CD14-positive monocyte (primary cell): ENCODE data around the gene STX3. TPM values are rescaled to one million over a fixed set of nuclear protein-coding genes. Genes with fewer than 3 reads are reported as not detected.

Experiments
- DNase-seq, 3 donors: peaks; one replicate each; pipeline ENCODE4 v3.0.0-alpha.2; 2011 to 2022
- H2AFZ ChIP-seq: 2 replicates; pipeline ENCODE4 v1.6.0; 2012; ENCODE audit warnings: mild to moderate bottlenecking, low read depth, low read length, inconsistent platforms; ENCODE audit not compliant: insufficient read depth, poor library complexity, severe bottlenecking
- H3K27ac ChIP-seq, 2 donors: 1 replicate in 1 of 2; 2 replicates in 1 of 2; pipeline ENCODE4 v1.5.1; 2012 to 2013; ENCODE audit warnings: low read length in 2 of 2, control low read depth in 1 of 2, inconsistent platforms in 1 of 2, low read depth in 1 of 2, mild to moderate bottlenecking in 1 of 2
- H3K27me3 ChIP-seq, 2 donors: one replicate each; pipeline versions ENCODE4 v1.6.0 to v1.6.1; 2011 to 2013; ENCODE audit warnings: low read length in 2 of 2; ENCODE audit not compliant: control insufficient read depth in 2 of 2, insufficient read depth in 2 of 2
- H3K36me3 ChIP-seq, 2 donors: replicated peaks in 1 of 2; 1 replicate in 1 of 2; 2 replicates in 1 of 2; pipeline versions ENCODE4 v1.5.1 to v1.6.1; 2012 to 2013; ENCODE audit warnings: low read length in 2 of 2, control low read depth in 1 of 2, inconsistent platforms in 1 of 2, mild to moderate bottlenecking in 1 of 2; ENCODE audit not compliant: insufficient read depth in 2 of 2, control insufficient read depth in 1 of 2
- H3K4me1 ChIP-seq, 2 donors: 1 replicate in 1 of 2; 2 replicates in 1 of 2; pipeline versions ENCODE4 v1.5.1 to v1.6.1; 2012 to 2013; ENCODE audit warnings: low read length in 2 of 2, control low read depth in 1 of 2, inconsistent platforms in 1 of 2, mild to moderate bottlenecking in 1 of 2, moderate library complexity in 1 of 2; ENCODE audit not compliant: insufficient read depth in 2 of 2, control insufficient read depth in 1 of 2
- H3K4me2 ChIP-seq: replicated peaks from 2 replicates; pipeline ENCODE3; 2012; ENCODE audit warnings: low read length, moderate library complexity, mild to moderate bottlenecking; ENCODE audit not compliant: poor library complexity, severe bottlenecking; ENCODE audit errors: extremely low read depth
- H3K4me3 ChIP-seq, 3 experiments: fragments of 200-600 bp in 1 of 3; sonication (generic) in 1 of 3; replicated peaks in 1 of 3; 1 replicate in 2 of 3; 2 replicates in 1 of 3; pipeline ENCODE4 v1.5.1; 2011 to 2013; ENCODE audit warnings: low read length in 3 of 3, mild to moderate bottlenecking in 3 of 3, control low read depth in 2 of 3, low read depth in 2 of 3, inconsistent platforms in 1 of 3, moderate library complexity in 1 of 3
- H3K79me2 ChIP-seq: 2 replicates; pipeline ENCODE4 v1.6.0; 2012; ENCODE audit warnings: mild to moderate bottlenecking, control low read depth, inconsistent platforms, low read length, moderate library complexity; ENCODE audit not compliant: insufficient read depth
- H3K9ac ChIP-seq: 2 replicates; pipeline ENCODE4 v1.6.0; 2017; ENCODE audit warnings: low read length, mild to moderate bottlenecking; ENCODE audit not compliant: insufficient read depth, poor library complexity, severe bottlenecking
- H3K9me3 ChIP-seq, 2 donors: replicated peaks in 1 of 2; 1 replicate in 1 of 2; 2 replicates in 1 of 2; pipeline versions ENCODE4 v1.5.1 to v1.6.1; 2012 to 2013; ENCODE audit warnings: low read length in 2 of 2, control low read depth in 1 of 2; ENCODE audit not compliant: control insufficient read depth in 1 of 2, insufficient read depth in 1 of 2
- H4K20me1 ChIP-seq: 2 replicates; pipeline ENCODE4 v1.6.0; 2012; ENCODE audit warnings: mild to moderate bottlenecking, low read length, control low read depth, moderate library complexity; ENCODE audit not compliant: insufficient read depth
- H3K27ac Mint-ChIP-seq, 7 donors: one replicate each; pipeline ENCODE4 v1.8.0; 2020; ENCODE audit warnings: mild to moderate bottlenecking in 7 of 7, mixed read lengths in 7 of 7, moderate library complexity in 6 of 7, inconsistent platforms in 2 of 7
- H3K27me3 Mint-ChIP-seq, 3 donors: one replicate each; pipeline ENCODE4 v1.8.0; 2021 to 2022; ENCODE audit warnings: low read depth in 3 of 3, mild to moderate bottlenecking in 3 of 3, mixed read lengths in 3 of 3, moderate library complexity in 3 of 3, inconsistent platforms in 1 of 3
- H3K36me3 Mint-ChIP-seq, 2 donors: one replicate each; pipeline ENCODE4 v1.8.0; 2020; ENCODE audit warnings: mixed read lengths in 2 of 2, inconsistent platforms in 1 of 2, mild to moderate bottlenecking in 1 of 2
- H3K4me1 Mint-ChIP-seq: one replicate; pipeline ENCODE4 v1.8.0; 2020; ENCODE audit warnings: mild to moderate bottlenecking, mixed read lengths
- H3K4me3 Mint-ChIP-seq, 2 donors: one replicate each; pipeline ENCODE4 v1.8.0; 2020; ENCODE audit warnings: mild to moderate bottlenecking in 2 of 2, mixed read lengths in 2 of 2, moderate library complexity in 1 of 2
- H3K9me3 Mint-ChIP-seq, 7 donors: one replicate each; pipeline ENCODE4 v1.8.0; 2020 to 2022; ENCODE audit warnings: mixed read lengths in 7 of 7, mild to moderate bottlenecking in 6 of 7, moderate library complexity in 6 of 7, inconsistent platforms in 2 of 7
- CTCF ChIP-seq: fragments of 200-600 bp; IDR thresholded peaks from one replicate; pipeline ENCODE4 v1.8.0; 2022; ENCODE audit warnings: antibody characterized with exemption, mild to moderate bottlenecking
- WGBS: methylation state at CpG from one replicate; pipeline ENCODE4 v1.1.5; 2013; ENCODE audit warnings: missing lambda C conversion rate; ENCODE audit not compliant: insufficient coverage; 5-methylcytosine and 5-hydroxymethylcytosine counted together
- intact Hi-C, 2 donors: fragments of 100-400 bp; cut with micrococcal nuclease; formaldehyde crosslinking; loops; one replicate each; pipeline versions ENCODE4 v1.15.0 to v1.15.1; 2023
- polyA plus RNA-seq, 3 donors: library from polyadenylated mRNA; depleted of rRNA in 1 of 3; unstranded in 2 of 3; stranded (reverse) in 1 of 3; fragments of 300-500 nt in 2 of 3; fragments of >200 nt in 1 of 3; fragmentation: Illumina TruSeq in 2 of 3; gene quantifications; 1 replicate in 2 of 3; 2 replicates in 1 of 3; pipeline ENCODE4 v1.2.3, GENCODE V29; 2012 to 2021

The STX3 gene
- polyA plus RNA-seq, 3 donors: 22.4 to 50.9 (median 25.4) TPM

- no peak for TF ChIP-seq CTCF
- H3K9me3 ChIP-seq: no peaks in the 10 kb centered on the region
- Mint-ChIP-seq H3K27ac (peak overlapping the region in 1 of 7 donors; percentile 15), H3K4me3 (no peak overlapping the region), H3K4me1 (peaks cover 14% of the 10 kb centered on the region), H3K27me3 (no peaks in the 10 kb centered on the region), H3K9me3 (peaks cover 0 to 3% (median 0%) of the 10 kb centered on the region in 7 donors), H3K36me3 (peaks cover 67 to 78% of the 10 kb centered on the region in 2 donors)
- H3K27me3 ChIP-seq: no peaks in the 10 kb centered on the region
- peaks cover 25% of the 10 kb centered on the region for H3K79me2 ChIP-seq
- DNase-seq: no peak
- peaks cover 3% of the 10 kb centered on the region for H4K20me1 ChIP-seq
- H2AFZ ChIP-seq: no peak overlapping the region
- H3K4me2 ChIP-seq: no peak overlapping the region
- H3K4me1 ChIP-seq: peaks cover 12 to 13% of the 10 kb centered on the region in 2 donors
- H3K4me3 ChIP-seq: no peak overlapping the region
- peak overlapping the region in 1 of 2 donors; percentile 27 for H3K27ac ChIP-seq
- H3K36me3 ChIP-seq: peaks cover 39 to 82% of the 10 kb centered on the region in 2 donors
- intact Hi-C loops: no loop called here
- H3K9ac ChIP-seq: no peak overlapping the region
- WGBS: 88% methylated on average over 4 of the region's 5 CpGs
These were observed 21.9 kb downstream of the STX3 start for GRCh38 chr11:59777104-59777503.

- WGBS: 96% methylated on average over 2 of the region's 2 CpGs
- Histone ChIP-seq H3K27me3 (no peaks in the 10 kb centered on the region), H3K27ac (no peak overlapping the region), H3K9me3 (no peaks in the 10 kb centered on the region), H3K4me2 (no peak overlapping the region), H3K4me3 (no peak overlapping the region), H3K36me3 (peaks cover 40 to 91% of the 10 kb centered on the region in 2 donors), H3K4me1 (peaks cover 2% of the 10 kb centered on the region in 2 donors), H3K79me2 (peaks cover 25% of the 10 kb centered on the region), H4K20me1 (peaks cover 3% of the 10 kb centered on the region), H3K9ac (no peak overlapping the region), H2AFZ (no peak overlapping the region)
- no peak for TF ChIP-seq CTCF
- peaks cover 0 to 3% (median 0%) of the 10 kb centered on the region in 7 donors for H3K9me3 Mint-ChIP-seq
- no peak overlapping the region for H3K4me3 Mint-ChIP-seq
- peak overlapping the region in 2 of 7 donors; percentile 27 to 72 for H3K27ac Mint-ChIP-seq
- H3K36me3 Mint-ChIP-seq: peaks cover 69 to 81% of the 10 kb centered on the region in 2 donors
- intact Hi-C loops: no loop called here
- H3K4me1 Mint-ChIP-seq: peaks cover 4% of the 10 kb centered on the region
- H3K27me3 Mint-ChIP-seq: no peaks in the 10 kb centered on the region
- DNase-seq: no peak
These were observed 22.9 kb downstream of the STX3 start for GRCh38 chr11:59778122-59778521.
